COR-L47 (cell line): ENCODE measurements around the gene BAMBI.
A peak's percentile ranks its signal among the peaks of the same experiment; 100 is the strongest.
"Not testable (repeated sequence)": the region's sequence is repeated elsewhere in the genome, so short reads cannot be mapped to it uniquely, and the experiment has no call there.

Source experiments
- DNase-seq: peaks from one replicate; lab custom pipeline; 2025; lab: John Stamatoyannopoulos, UW

BAMBI gene

GRCh38 chr10:28676968-28677887 lies at the start of gene BAMBI:
TSS of gene BAMBI (plus strand) at chr10:28677521. CDS start at chr10:28677898, 377 bp downstream.
- peak; percentile 66 for DNase-seq

DNA sequence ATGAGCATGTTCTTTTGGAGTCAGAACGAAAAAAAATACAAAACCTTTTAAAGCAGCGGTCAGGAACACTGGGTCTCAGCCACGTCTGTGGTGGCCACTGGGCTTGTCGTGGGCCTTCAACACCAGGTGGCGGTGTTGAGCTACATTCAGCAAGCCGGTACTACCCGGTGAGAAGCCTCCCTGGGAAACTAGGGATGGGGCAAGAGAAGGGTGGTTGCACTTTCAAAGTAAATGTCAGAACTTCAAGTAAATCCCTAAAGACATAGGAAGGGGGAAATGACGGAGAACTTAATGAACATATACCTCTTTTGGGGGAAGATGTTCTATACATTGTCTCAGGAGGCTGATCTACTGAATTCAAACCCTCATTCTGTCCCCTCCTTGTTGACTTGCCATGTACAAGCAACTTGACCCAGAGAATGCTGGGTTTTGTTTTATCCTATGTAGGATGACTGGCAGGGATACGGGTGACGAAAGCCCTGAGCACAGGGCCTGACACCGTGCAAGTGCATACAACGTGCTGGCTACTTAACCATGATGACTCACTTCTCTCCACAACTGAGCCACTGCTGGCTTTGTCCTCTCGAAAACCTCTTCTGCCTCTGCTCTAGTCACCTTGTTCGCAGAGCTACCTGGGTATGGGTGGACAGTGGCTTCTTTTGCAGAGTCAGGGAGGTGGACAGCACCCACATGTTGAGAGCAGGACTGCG lies 49.0 kb upstream of the BAMBI start:
- DNase-seq: peak; percentile 33

DNA sequence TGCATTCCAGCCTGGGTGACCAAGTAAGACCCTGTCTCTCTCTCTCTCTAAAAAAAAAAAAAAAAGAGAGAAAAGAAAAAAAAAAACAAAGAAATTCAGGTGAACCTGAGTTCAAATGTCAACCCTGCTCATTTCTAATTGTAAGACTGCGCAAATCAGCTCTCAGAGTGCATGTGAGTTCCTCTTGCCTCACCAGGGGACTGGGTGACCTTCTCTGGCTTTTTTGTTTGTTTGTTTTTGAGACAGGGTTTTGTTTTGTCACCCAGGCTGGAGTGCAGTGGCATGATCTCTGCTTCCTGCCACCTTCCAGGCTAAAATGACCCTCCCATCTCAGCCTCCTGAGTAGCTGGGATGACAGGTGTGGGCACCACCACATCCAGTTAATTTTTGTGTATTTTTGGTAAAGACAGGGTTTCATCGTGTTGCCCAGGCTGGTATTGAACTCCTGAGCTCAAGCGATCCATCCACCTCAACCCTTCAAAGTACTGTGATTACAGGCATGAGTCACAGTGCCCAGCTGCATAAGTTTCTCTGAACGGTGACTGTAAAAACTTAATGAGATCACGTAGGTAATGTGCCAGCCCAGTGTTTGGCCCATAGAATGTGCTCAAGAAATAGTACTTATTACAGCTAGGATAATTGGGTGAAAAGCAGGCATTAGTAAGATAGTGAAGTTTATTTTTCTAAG lies 45.3 kb upstream of the BAMBI start:
- DNase-seq: no peak

- no peak for DNase-seq
These were observed 44.8 kb upstream of the BAMBI start for GRCh38 chr10:28632584-28632945.

DNA sequence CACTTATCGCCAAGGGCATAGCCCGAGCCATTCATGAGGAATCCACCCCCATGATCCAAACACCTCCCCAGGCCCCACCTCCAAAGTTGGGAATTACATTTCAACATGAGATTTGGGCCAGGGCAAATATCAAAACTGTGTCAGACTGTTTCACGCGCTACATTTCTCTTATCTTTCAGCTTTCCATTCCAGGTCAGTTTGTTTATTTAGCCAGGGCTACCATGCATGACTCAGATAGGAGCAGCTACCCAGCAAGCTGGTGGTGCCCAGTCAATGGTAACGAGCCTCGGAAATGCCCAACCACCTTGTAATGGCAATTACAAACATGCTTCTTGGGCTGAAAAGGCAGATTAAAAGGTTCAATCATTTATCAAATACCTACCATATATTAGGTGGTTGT lies 43.6 kb upstream of the BAMBI start:
- no peak for DNase-seq

DNA sequence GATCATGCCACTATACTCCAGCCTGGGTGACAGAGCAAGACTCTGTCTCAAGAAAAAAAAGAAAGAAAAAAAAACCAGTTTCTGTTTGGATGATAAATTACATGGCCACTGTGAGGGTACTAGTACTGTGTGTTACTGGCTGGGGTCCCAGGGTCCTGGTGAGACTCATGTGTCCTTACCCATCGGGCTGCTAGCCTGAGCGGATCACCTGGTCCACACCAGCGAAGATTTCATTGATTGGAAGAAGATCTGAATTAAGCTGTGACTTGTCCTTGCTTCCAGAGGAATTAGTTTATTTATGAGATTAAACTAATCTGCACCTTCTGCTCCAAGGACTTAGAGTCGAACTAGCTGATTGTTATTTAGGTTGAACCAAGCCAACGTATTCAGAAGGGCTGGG lies 40.0 kb upstream of the BAMBI start:
- DNase-seq: no peak

DNA sequence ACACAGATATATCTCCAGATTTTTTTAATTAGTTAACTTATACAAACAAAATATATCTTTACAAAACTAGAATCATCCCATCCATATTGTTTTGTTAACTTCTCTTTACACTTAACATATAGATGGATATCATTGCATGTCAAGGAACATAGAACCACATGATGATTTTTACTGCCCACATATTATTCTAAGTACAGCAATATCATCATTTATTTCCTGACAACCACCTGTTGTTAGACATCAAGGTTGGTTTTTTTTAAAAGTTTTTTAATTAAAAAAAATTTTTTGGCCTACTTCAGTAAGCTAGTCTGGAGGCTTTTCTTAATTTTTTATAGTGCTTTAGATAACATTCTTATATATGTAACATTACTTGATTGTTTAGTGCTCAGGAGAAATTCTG lies 38.9 kb upstream of the BAMBI start:
- DNase-seq: no peak

- no peak for DNase-seq
These were observed 36.8 kb upstream of the BAMBI start for GRCh38 chr10:28640551-28640950.

DNA sequence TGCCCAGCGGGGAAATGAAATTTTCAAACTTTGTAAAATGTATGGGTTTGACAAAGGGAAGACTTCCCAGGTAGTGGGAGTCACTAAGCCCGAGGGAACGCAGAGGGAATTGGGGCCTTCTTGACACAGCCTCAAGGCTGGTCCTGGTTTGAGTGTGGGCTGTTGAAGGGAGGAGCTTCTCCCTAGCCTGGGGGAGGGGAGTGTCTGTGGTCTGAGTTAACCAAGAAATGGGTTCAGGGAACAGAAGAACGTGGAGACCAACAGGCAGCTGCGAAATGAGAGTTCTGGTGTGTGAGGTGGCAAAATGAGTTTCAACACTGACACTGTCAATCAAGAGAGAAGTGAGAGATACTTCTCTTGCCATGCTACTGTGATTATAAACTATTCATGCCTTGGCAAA lies 32.7 kb upstream of the BAMBI start:
- no peak for DNase-seq

DNA sequence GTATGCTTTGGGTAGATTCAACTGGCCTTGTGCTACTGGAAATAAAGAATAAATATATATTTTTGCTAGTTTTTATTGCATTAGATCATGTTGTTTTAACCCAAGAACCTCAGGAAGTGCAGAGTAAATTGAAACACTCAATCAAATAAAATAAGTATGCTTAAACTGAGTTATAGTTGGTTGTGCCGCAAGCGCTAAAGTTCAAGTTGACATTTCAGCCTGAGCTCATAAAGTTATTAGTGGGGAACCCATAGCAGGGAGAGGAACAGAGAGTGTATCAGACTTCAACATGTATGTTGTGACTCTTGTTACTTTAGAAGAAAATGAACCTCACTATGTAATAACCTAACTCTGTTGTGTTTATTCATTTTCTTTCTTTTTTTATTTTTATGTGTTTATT lies 25.2 kb upstream of the BAMBI start:
- DNase-seq: no peak

- no peak for DNase-seq
These were observed 24.6 kb upstream of the BAMBI start for GRCh38 chr10:28652703-28653102.

- DNase-seq: not testable (repeated sequence)
These were observed 18.5 kb upstream of the BAMBI start for GRCh38 chr10:28658824-28659223.

- DNase-seq: no peak
These were observed 16.3 kb upstream of the BAMBI start for GRCh38 chr10:28661035-28661434.

GRCh38 chr10:28663576-28664368 lies 13.5 kb upstream of the BAMBI start:
- DNase-seq: peak; percentile 63

GRCh38 chr10:28664369-28664740 lies 13.0 kb upstream of the BAMBI start:
- DNase-seq: no peak

- DNase-seq: no peak
These were observed 10.4 kb upstream of the BAMBI start for GRCh38 chr10:28666751-28667467.

- DNase-seq: peak; percentile 72
These were observed 8.7 kb upstream of the BAMBI start for GRCh38 chr10:28668363-28669226.

DNA sequence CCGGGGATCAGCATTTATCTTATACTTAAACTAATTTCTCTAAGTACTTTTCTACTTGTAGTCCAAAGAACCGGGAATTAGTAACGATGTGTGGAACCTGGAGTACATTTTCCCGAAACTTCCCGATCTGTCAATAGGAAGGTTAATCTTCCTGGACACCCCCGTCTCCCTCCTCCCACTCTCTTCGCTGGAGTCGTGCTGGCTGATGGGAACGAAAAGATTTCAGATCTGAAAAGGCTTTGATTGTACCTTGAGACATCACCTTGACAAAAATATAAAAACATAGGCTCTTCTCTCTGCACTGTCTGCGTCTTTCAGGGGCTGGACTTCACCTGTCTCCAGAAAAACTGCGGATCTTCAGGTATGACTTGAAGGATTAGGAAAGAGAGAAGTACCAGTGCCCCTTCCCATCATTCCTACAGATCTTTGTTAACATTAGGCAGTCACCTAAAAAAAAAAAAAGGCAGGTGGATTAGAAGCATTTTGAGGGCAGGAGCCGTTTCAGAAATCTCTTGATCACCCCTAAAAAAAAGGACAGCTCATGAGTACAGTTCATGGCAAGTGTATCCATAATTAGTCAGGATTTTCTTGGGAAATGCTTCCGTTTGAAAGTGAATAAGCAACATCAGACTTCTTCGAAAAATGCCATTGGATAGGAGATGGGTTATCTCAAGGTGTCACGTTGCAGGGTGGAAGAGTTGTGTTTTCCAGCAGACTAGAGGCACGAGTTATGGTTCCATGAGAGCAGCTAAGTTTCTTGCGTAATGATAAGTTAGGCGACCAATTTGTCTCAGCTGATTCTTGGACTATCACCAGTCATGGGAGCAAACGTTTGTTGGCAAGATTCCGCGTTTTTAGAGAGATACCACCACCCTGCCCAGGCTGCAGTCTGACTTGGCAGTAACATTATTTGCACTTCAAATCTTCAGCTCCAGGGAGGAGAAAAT lies 7.8 kb upstream of the BAMBI start:
- DNase-seq: no peak

- no peak for DNase-seq
These were observed 2.5 kb upstream of the BAMBI start for GRCh38 chr10:28674782-28675181.
